Ovary (tissue), 3 donors: Measurements from ENCODE around the gene AP5Z1.

ENCODE experiments used
- EP300 ChIP-seq: sonication (generic); formaldehyde crosslinking; IDR thresholded peaks from one replicate; pipeline ENCODE4 v1.6.1; 2017; ENCODE audit warnings: antibody characterized with exemption
- POLR2A ChIP-seq: fragments of 450-650 bp; IDR thresholded peaks from one replicate; pipeline ENCODE4 v1.6.1; 2017; ENCODE audit warnings: antibody characterized with exemption, mild to moderate bottlenecking, moderate library complexity
- TF ChIP-seq, protein P1 (sequence below), 3 donors: fragments of 450-650 bp in 2 of 3; fragments of 200-600 bp in 1 of 3; IDR thresholded peaks; one replicate each; pipeline versions ENCODE4 v1.5.1 to v1.8.0; 2016 to 2022; ENCODE audit warnings: antibody characterized with exemption in 3 of 3, mild to moderate bottlenecking in 1 of 3
- donor health status: DM: no; HTN: no; CAD: no.

DNA sequence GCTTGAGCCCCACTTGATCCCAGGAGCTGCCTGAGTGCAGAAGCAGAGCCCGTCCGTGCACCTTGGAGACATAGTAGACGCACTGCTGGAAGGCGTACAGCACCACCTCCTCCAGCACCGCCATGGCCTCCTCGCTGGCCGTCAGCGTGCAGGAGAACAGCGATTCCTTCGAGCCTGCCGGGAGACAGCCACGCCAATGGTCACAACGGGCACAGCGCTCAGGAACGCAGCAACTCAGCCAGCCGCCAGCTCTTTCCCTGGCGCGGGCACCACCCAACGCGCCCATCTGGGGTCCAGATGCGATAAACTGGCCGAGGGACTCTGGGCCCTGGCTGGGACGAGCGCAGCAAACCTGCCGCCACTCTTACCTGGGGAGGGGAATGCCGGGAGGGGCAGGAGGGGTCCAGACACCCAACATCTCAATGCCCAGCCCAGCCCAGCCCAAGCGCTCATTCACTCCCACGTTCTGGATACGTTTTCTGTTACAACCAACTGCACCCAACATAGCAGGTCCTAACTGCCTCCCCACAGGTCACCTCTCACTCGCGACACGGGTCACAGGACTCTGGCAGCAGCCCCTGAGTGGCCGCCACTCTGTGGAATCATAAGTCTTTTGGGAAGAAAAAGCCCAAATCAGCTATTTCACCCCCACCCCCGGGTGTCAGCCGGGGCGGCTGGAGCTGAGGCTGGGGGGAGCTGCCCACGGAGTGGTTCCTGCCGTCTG lies 41.9 kb downstream of the AP5Z1 start:
- TF ChIP-seq, protein P1, sequence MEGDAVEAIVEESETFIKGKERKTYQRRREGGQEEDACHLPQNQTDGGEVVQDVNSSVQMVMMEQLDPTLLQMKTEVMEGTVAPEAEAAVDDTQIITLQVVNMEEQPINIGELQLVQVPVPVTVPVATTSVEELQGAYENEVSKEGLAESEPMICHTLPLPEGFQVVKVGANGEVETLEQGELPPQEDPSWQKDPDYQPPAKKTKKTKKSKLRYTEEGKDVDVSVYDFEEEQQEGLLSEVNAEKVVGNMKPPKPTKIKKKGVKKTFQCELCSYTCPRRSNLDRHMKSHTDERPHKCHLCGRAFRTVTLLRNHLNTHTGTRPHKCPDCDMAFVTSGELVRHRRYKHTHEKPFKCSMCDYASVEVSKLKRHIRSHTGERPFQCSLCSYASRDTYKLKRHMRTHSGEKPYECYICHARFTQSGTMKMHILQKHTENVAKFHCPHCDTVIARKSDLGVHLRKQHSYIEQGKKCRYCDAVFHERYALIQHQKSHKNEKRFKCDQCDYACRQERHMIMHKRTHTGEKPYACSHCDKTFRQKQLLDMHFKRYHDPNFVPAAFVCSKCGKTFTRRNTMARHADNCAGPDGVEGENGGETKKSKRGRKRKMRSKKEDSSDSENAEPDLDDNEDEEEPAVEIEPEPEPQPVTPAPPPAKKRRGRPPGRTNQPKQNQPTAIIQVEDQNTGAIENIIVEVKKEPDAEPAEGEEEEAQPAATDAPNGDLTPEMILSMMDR (IDR thresholded peaks at IDR 0.05): no peak
- TF ChIP-seq EP300: no peak
- TF ChIP-seq POLR2A: no peak
